Measurements from ENCODE around the gene ISCU. TPM values are rescaled to one million over a fixed set of nuclear protein-coding genes. Genes with fewer than 3 reads are reported as not detected.

The ISCU gene
- total and polyA plus RNA-seq, 9 of the 15 experiments (the other 6 are each of a cell fraction or from before 2014, with no cell fraction given): 15.9 to 92.5 (median 77.3) TPM

- TF ChIP-seq, protein P1, sequence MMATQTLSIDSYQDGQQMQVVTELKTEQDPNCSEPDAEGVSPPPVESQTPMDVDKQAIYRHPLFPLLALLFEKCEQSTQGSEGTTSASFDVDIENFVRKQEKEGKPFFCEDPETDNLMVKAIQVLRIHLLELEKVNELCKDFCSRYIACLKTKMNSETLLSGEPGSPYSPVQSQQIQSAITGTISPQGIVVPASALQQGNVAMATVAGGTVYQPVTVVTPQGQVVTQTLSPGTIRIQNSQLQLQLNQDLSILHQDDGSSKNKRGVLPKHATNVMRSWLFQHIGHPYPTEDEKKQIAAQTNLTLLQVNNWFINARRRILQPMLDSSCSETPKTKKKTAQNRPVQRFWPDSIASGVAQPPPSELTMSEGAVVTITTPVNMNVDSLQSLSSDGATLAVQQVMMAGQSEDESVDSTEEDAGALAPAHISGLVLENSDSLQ (IDR thresholded peaks at IDR 0.05): peak; percentile 72
- TF ChIP-seq RBFOX2 (IDR thresholded peaks at IDR 0.05; ENCODE audit: low read depth, low read length) (peak; percentile 96), EHMT2 (IDR thresholded peaks at IDR 0.05) (no peak), LCOR (CRISPR knock-in tag; IDR thresholded peaks at IDR 0.05) (peak; percentile 20; the same call in 1 of the 2 replicates), HNRNPH1 (optimal IDR thresholded peaks at IDR 0.05; ENCODE audit: low read depth, low read length) (no peak), ZFPM2 (CRISPR knock-in tag; IDR thresholded peaks at IDR 0.05) (no peak), EP300 (IDR thresholded peaks at IDR 0.05; ENCODE audit: low read length) (no peak), CREM (IDR thresholded peaks at IDR 0.05; ENCODE audit: low read depth) (peak; percentile 86), HOXB6 (CRISPR knock-in tag; IDR thresholded peaks at IDR 0.05; ENCODE audit: borderline replicate concordance) (no peak), RBBP5 (IDR thresholded peaks at IDR 0.05; ENCODE audit: borderline replicate concordance, insufficient read depth, low read length, poor library complexity, severe bottlenecking) (peak; percentile 99), ZFX (CRISPR knock-in tag; IDR thresholded peaks at IDR 0.05) (peak; percentile 69), MTA2 (IDR thresholded peaks at IDR 0.05; ENCODE audit: low read depth) (0 out of 2 replicates have a peak, but pooled peaks have one; percentile 11), NCOA1 (IDR thresholded peaks at IDR 0.05; ENCODE audit: low read depth) (peak; percentile 27; the same call in 1 of the 2 replicates)
- TF ChIP-seq, protein P2, sequence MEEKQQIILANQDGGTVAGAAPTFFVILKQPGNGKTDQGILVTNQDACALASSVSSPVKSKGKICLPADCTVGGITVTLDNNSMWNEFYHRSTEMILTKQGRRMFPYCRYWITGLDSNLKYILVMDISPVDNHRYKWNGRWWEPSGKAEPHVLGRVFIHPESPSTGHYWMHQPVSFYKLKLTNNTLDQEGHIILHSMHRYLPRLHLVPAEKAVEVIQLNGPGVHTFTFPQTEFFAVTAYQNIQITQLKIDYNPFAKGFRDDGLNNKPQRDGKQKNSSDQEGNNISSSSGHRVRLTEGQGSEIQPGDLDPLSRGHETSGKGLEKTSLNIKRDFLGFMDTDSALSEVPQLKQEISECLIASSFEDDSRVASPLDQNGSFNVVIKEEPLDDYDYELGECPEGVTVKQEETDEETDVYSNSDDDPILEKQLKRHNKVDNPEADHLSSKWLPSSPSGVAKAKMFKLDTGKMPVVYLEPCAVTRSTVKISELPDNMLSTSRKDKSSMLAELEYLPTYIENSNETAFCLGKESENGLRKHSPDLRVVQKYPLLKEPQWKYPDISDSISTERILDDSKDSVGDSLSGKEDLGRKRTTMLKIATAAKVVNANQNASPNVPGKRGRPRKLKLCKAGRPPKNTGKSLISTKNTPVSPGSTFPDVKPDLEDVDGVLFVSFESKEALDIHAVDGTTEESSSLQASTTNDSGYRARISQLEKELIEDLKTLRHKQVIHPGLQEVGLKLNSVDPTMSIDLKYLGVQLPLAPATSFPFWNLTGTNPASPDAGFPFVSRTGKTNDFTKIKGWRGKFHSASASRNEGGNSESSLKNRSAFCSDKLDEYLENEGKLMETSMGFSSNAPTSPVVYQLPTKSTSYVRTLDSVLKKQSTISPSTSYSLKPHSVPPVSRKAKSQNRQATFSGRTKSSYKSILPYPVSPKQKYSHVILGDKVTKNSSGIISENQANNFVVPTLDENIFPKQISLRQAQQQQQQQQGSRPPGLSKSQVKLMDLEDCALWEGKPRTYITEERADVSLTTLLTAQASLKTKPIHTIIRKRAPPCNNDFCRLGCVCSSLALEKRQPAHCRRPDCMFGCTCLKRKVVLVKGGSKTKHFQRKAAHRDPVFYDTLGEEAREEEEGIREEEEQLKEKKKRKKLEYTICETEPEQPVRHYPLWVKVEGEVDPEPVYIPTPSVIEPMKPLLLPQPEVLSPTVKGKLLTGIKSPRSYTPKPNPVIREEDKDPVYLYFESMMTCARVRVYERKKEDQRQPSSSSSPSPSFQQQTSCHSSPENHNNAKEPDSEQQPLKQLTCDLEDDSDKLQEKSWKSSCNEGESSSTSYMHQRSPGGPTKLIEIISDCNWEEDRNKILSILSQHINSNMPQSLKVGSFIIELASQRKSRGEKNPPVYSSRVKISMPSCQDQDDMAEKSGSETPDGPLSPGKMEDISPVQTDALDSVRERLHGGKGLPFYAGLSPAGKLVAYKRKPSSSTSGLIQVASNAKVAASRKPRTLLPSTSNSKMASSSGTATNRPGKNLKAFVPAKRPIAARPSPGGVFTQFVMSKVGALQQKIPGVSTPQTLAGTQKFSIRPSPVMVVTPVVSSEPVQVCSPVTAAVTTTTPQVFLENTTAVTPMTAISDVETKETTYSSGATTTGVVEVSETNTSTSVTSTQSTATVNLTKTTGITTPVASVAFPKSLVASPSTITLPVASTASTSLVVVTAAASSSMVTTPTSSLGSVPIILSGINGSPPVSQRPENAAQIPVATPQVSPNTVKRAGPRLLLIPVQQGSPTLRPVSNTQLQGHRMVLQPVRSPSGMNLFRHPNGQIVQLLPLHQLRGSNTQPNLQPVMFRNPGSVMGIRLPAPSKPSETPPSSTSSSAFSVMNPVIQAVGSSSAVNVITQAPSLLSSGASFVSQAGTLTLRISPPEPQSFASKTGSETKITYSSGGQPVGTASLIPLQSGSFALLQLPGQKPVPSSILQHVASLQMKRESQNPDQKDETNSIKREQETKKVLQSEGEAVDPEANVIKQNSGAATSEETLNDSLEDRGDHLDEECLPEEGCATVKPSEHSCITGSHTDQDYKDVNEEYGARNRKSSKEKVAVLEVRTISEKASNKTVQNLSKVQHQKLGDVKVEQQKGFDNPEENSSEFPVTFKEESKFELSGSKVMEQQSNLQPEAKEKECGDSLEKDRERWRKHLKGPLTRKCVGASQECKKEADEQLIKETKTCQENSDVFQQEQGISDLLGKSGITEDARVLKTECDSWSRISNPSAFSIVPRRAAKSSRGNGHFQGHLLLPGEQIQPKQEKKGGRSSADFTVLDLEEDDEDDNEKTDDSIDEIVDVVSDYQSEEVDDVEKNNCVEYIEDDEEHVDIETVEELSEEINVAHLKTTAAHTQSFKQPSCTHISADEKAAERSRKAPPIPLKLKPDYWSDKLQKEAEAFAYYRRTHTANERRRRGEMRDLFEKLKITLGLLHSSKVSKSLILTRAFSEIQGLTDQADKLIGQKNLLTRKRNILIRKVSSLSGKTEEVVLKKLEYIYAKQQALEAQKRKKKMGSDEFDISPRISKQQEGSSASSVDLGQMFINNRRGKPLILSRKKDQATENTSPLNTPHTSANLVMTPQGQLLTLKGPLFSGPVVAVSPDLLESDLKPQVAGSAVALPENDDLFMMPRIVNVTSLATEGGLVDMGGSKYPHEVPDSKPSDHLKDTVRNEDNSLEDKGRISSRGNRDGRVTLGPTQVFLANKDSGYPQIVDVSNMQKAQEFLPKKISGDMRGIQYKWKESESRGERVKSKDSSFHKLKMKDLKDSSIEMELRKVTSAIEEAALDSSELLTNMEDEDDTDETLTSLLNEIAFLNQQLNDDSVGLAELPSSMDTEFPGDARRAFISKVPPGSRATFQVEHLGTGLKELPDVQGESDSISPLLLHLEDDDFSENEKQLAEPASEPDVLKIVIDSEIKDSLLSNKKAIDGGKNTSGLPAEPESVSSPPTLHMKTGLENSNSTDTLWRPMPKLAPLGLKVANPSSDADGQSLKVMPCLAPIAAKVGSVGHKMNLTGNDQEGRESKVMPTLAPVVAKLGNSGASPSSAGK (IDR thresholded peaks at IDR 0.05): no peak
Measured at GRCh38 chr12:108560752-108561719, 1.4 kb upstream of the ISCU start, which contains the start of gene SART3 (continued).
